ENCODE results near the gene IL1R2. TPM values are rescaled to one million over a fixed set of nuclear protein-coding genes. Genes with fewer than 3 reads are reported as not detected.
A peak's percentile ranks its signal among the peaks of the same experiment; 100 is the strongest.

Gene IL1R2
- total and polyA plus RNA-seq, 2 of the 13 experiments (the other 11 are each of a cell fraction or from before 2014, with no cell fraction given): 3.6 to 7.3 TPM

DNA sequence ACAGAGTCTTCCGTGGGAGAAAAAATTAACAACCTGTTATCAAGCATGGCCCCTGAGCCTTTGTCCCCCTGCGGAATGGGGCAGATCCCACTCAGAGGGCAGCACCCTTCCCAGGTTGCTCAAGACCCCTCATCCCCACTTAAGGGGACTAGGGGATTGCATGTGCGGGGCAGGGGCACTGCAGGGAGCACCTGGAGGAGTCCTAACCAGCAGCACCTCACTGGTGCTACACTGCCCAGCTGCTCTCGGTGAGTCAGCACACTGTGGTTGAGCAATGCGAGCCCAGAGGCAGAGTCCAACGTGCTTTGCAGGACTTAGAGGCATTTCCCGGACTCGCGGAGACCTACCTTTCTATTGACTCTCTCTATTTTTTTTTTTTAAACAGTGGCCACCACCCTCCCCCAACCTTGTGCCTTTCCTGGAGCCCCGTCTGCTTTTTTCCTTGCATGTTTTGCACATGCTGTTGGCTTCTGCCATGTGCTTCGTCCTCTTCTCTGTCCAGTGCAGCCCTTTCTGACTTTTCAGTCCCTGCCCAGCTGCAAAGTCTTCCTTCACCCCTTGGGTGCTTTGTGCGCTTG, 74.0 kb downstream of the IL1R2 start (continued):
- TF ChIP-seq SMAD1 (CRISPR knock-in tag; IDR thresholded peaks at IDR 0.05; ENCODE audit: borderline replicate concordance, low read depth) (no peak), HES4 (CRISPR knock-in tag; IDR thresholded peaks at IDR 0.05; ENCODE audit: borderline replicate concordance) (peak; percentile 56; the same call in 1 of the 2 replicates), SMC3 (IDR thresholded peaks at IDR 0.05; ENCODE audit: low read length) (peak; percentile 31; the same call in 1 of the 2 replicates), KLF16 (CRISPR knock-in tag; IDR thresholded peaks at IDR 0.05) (peak in 1 of 2 experiments; percentile 75; a peak in 2 of 4 replicates), SATB2 (CRISPR knock-in tag; IDR thresholded peaks at IDR 0.05) (no peak), SPEN (CRISPR knock-in tag; IDR thresholded peaks at IDR 0.05; ENCODE audit: low read depth) (no peak), ZC3H13 (CRISPR knock-in tag; IDR thresholded peaks at IDR 0.05) (no peak), IRX3 (CRISPR knock-in tag; IDR thresholded peaks at IDR 0.05; ENCODE audit: borderline replicate concordance, low read depth) (no peak), RAD21 (CRISPR knock-in tag; IDR thresholded peaks at IDR 0.05) (0 out of 2 replicates have a peak, but pooled peaks have one; percentile 18), ZNF274 (CRISPR knock-in tag; IDR thresholded peaks at IDR 0.05) (no peak; the same call in 1 of the 2 replicates), MTF2 (CRISPR knock-in tag; IDR thresholded peaks at IDR 0.05; ENCODE audit: borderline replicate concordance) (no peak), PLRG1 (conservative IDR thresholded peaks at IDR 0.05) (no peak), ZNF720 (CRISPR knock-in tag; IDR thresholded peaks at IDR 0.05) (no peak), TOPORS (CRISPR knock-in tag; IDR thresholded peaks at IDR 0.05) (no peak; the same call in 1 of the 2 replicates)
- TF ChIP-seq, protein P1, sequence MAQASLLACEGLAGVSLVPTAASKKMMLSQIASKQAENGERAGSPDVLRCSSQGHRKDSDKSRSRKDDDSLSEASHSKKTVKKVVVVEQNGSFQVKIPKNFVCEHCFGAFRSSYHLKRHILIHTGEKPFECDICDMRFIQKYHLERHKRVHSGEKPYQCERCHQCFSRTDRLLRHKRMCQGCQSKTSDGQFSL (CRISPR knock-in tag; IDR thresholded peaks at IDR 0.05): no peak
- TF ChIP-seq, protein P2, sequence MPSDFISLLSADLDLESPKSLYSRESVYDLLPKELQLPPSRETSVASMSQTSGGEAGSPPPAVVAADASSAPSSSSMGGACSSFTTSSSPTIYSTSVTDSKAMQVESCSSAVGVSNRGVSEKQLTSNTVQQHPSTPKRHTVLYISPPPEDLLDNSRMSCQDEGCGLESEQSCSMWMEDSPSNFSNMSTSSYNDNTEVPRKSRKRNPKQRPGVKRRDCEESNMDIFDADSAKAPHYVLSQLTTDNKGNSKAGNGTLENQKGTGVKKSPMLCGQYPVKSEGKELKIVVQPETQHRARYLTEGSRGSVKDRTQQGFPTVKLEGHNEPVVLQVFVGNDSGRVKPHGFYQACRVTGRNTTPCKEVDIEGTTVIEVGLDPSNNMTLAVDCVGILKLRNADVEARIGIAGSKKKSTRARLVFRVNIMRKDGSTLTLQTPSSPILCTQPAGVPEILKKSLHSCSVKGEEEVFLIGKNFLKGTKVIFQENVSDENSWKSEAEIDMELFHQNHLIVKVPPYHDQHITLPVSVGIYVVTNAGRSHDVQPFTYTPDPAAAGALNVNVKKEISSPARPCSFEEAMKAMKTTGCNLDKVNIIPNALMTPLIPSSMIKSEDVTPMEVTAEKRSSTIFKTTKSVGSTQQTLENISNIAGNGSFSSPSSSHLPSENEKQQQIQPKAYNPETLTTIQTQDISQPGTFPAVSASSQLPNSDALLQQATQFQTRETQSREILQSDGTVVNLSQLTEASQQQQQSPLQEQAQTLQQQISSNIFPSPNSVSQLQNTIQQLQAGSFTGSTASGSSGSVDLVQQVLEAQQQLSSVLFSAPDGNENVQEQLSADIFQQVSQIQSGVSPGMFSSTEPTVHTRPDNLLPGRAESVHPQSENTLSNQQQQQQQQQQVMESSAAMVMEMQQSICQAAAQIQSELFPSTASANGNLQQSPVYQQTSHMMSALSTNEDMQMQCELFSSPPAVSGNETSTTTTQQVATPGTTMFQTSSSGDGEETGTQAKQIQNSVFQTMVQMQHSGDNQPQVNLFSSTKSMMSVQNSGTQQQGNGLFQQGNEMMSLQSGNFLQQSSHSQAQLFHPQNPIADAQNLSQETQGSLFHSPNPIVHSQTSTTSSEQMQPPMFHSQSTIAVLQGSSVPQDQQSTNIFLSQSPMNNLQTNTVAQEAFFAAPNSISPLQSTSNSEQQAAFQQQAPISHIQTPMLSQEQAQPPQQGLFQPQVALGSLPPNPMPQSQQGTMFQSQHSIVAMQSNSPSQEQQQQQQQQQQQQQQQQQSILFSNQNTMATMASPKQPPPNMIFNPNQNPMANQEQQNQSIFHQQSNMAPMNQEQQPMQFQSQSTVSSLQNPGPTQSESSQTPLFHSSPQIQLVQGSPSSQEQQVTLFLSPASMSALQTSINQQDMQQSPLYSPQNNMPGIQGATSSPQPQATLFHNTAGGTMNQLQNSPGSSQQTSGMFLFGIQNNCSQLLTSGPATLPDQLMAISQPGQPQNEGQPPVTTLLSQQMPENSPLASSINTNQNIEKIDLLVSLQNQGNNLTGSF (CRISPR knock-in tag; IDR thresholded peaks at IDR 0.05): no peak
- TF ChIP-seq, protein P3, sequence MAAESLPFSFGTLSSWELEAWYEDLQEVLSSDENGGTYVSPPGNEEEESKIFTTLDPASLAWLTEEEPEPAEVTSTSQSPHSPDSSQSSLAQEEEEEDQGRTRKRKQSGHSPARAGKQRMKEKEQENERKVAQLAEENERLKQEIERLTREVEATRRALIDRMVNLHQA (CRISPR knock-in tag; IDR thresholded peaks at IDR 0.05): no peak
- TF ChIP-seq, protein P4, sequence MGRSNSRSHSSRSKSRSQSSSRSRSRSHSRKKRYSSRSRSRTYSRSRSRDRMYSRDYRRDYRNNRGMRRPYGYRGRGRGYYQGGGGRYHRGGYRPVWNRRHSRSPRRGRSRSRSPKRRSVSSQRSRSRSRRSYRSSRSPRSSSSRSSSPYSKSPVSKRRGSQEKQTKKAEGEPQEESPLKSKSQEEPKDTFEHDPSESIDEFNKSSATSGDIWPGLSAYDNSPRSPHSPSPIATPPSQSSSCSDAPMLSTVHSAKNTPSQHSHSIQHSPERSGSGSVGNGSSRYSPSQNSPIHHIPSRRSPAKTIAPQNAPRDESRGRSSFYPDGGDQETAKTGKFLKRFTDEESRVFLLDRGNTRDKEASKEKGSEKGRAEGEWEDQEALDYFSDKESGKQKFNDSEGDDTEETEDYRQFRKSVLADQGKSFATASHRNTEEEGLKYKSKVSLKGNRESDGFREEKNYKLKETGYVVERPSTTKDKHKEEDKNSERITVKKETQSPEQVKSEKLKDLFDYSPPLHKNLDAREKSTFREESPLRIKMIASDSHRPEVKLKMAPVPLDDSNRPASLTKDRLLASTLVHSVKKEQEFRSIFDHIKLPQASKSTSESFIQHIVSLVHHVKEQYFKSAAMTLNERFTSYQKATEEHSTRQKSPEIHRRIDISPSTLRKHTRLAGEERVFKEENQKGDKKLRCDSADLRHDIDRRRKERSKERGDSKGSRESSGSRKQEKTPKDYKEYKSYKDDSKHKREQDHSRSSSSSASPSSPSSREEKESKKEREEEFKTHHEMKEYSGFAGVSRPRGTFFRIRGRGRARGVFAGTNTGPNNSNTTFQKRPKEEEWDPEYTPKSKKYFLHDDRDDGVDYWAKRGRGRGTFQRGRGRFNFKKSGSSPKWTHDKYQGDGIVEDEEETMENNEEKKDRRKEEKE (IDR thresholded peaks at IDR 0.05): no peak
- TF ChIP-seq, protein P5, sequence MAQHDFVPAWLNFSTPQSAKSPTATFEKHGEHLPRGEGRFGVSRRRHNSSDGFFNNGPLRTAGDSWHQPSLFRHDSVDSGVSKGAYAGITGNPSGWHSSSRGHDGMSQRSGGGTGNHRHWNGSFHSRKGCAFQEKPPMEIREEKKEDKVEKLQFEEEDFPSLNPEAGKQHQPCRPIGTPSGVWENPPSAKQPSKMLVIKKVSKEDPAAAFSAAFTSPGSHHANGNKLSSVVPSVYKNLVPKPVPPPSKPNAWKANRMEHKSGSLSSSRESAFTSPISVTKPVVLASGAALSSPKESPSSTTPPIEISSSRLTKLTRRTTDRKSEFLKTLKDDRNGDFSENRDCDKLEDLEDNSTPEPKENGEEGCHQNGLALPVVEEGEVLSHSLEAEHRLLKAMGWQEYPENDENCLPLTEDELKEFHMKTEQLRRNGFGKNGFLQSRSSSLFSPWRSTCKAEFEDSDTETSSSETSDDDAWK (CRISPR knock-in tag; IDR thresholded peaks at IDR 0.05): no peak
